Peyer's patch (tissue), 4 donors: Measurements from ENCODE around the gene POU2F2.

ENCODE experiments used
- POLR2A ChIP-seq, 2 donors: fragments of 450-650 bp; IDR thresholded peaks; one replicate each; pipeline ENCODE4 v1.5.1; 2017; ENCODE audit warnings: antibody characterized with exemption in 2 of 2, mild to moderate bottlenecking in 2 of 2, moderate library complexity in 2 of 2
- TF ChIP-seq, protein P1 (sequence below), 6 experiments: fragments of 450-650 bp in 4 of 6; fragments of 200-600 bp in 2 of 6; sonication (generic) in 1 of 6; IDR thresholded peaks; one replicate each; pipeline ENCODE4 v1.5.1; 2017 to 2019; ENCODE audit warnings: antibody characterized with exemption in 6 of 6, mild to moderate bottlenecking in 3 of 6, moderate library complexity in 1 of 6

DNA sequence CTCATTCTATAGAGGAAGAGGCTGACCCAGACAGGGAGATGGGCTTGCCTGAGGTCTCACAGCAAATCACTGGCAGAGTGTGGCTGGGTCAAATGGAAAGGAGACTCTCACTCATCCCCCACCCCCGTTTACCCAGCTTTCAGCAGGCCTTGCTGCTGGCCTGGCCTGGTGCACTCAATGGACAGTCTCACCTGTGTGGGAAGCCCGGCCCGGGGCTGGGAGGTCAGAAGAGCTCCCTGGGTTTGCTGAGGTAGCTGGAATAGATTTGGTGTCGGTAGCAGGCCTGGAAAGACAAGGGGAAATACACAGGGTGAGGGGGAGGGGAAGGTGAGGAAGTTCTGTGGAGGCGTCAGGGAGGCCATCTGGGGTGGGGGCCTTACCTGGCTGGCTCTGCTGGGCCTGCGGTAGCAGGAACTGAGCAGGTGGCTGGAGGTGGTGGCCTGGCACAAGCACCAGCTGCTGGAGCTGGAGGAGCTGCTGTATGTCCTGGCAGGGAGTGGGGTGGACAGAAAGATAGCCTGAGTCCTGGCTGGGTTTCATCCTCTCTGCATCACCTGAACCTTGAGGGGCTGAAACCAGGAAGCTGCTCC, 32.8 kb downstream of the POU2F2 start:
- TF ChIP-seq POLR2A (IDR thresholded peaks at IDR 0.05), result no peak
- TF ChIP-seq, protein P1, sequence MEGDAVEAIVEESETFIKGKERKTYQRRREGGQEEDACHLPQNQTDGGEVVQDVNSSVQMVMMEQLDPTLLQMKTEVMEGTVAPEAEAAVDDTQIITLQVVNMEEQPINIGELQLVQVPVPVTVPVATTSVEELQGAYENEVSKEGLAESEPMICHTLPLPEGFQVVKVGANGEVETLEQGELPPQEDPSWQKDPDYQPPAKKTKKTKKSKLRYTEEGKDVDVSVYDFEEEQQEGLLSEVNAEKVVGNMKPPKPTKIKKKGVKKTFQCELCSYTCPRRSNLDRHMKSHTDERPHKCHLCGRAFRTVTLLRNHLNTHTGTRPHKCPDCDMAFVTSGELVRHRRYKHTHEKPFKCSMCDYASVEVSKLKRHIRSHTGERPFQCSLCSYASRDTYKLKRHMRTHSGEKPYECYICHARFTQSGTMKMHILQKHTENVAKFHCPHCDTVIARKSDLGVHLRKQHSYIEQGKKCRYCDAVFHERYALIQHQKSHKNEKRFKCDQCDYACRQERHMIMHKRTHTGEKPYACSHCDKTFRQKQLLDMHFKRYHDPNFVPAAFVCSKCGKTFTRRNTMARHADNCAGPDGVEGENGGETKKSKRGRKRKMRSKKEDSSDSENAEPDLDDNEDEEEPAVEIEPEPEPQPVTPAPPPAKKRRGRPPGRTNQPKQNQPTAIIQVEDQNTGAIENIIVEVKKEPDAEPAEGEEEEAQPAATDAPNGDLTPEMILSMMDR (IDR thresholded peaks at IDR 0.05), result no peak
